BLaER1 (cell line): Measurements from ENCODE around the gene PARD6B.

Source experiments
- H3K27ac ChIP-seq: shearing (Covaris generic); formaldehyde crosslinking; 2 replicates; pipeline ENCODE4 v1.8.1; 2022
- H3K27me3 ChIP-seq: shearing (Covaris generic); formaldehyde crosslinking; 2 replicates; pipeline ENCODE4 v1.8.1; 2022
- H3K36me3 ChIP-seq: shearing (Covaris generic); formaldehyde crosslinking; 2 replicates; pipeline ENCODE4 v1.8.1; 2022
- H3K4me1 ChIP-seq: shearing (Covaris generic); formaldehyde crosslinking; 2 replicates; pipeline ENCODE4 v1.8.1; 2022
- H3K4me2 ChIP-seq: shearing (Covaris generic); formaldehyde crosslinking; 2 replicates; pipeline ENCODE4 v1.8.1; 2022
- H3K4me3 ChIP-seq: shearing (Covaris generic); formaldehyde crosslinking; 2 replicates; pipeline ENCODE4 v1.8.1; 2022
- H3K9ac ChIP-seq: shearing (Covaris generic); formaldehyde crosslinking; 2 replicates; pipeline ENCODE4 v1.8.1; 2022
- H3K9me3 ChIP-seq: shearing (Covaris generic); formaldehyde crosslinking; 2 replicates; pipeline ENCODE4 v1.8.1; 2022
- H4K20me1 ChIP-seq: shearing (Covaris generic); formaldehyde crosslinking; 2 replicates; pipeline ENCODE4 v1.8.1; 2022
- Cebpa-rat ChIP-seq: shearing (Covaris generic); IDR thresholded peaks from 2 replicates; pipeline ENCODE4 v1.8.1; 2022

The PARD6B gene

GRCh38 chr20:50746138-50746940 is 15.0 kb downstream of the PARD6B start:
- no peak overlapping the region for H3K27ac ChIP-seq
- H3K27me3 ChIP-seq = no peaks in the 10 kb centered on the region
- no peak overlapping the region for H3K4me3 ChIP-seq
- H3K4me2 ChIP-seq = no peak overlapping the region
- no peaks in the 10 kb centered on the region; the same call in 1 of the 2 replicates for H4K20me1 ChIP-seq
- H3K4me1 ChIP-seq = peaks cover 20% of the 10 kb centered on the region
- H3K9ac ChIP-seq = no peak overlapping the region
- H3K36me3 ChIP-seq = peaks cover 50% of the 10 kb centered on the region
- H3K9me3 ChIP-seq = no peaks in the 10 kb centered on the region
- TF ChIP-seq Cebpa-rat = no peak

- Histone ChIP-seq H3K4me1 (peaks cover 20% of the 10 kb centered on the region), H3K9me3 (no peaks in the 10 kb centered on the region), H3K4me2 (peak overlapping the region; percentile 51), H3K4me3 (no peak overlapping the region), H3K27me3 (no peaks in the 10 kb centered on the region), H4K20me1 (no peaks in the 10 kb centered on the region; the same call in 1 of the 2 replicates), H3K27ac (no peak overlapping the region), H3K9ac (no peak overlapping the region), H3K36me3 (peaks cover 46% of the 10 kb centered on the region)
- no peak for TF ChIP-seq Cebpa-rat
Observed at GRCh38 chr20:50747275-50747674, 15.9 kb downstream of the PARD6B start.

GRCh38 chr20:50750145-50750671 is 18.8 kb downstream of the PARD6B start:
- no peak overlapping the region for H3K27ac ChIP-seq
- no peaks in the 10 kb centered on the region; the same call in 1 of the 2 replicates for H4K20me1 ChIP-seq
- no peaks in the 10 kb centered on the region for H3K27me3 ChIP-seq
- peaks cover 20% of the 10 kb centered on the region for H3K4me1 ChIP-seq
- H3K9ac ChIP-seq = no peak overlapping the region
- no peak overlapping the region for H3K4me3 ChIP-seq
- H3K9me3 ChIP-seq = no peaks in the 10 kb centered on the region
- no peak for TF ChIP-seq Cebpa-rat
- no peak overlapping the region for H3K4me2 ChIP-seq
- peaks cover 30% of the 10 kb centered on the region for H3K36me3 ChIP-seq

- Histone ChIP-seq H3K4me2 (no peak overlapping the region), H3K9me3 (no peaks in the 10 kb centered on the region), H3K27ac (no peak overlapping the region), H3K27me3 (no peaks in the 10 kb centered on the region), H3K4me3 (no peak overlapping the region), H3K4me1 (peaks cover 9% of the 10 kb centered on the region), H3K9ac (no peak overlapping the region), H3K36me3 (peaks cover 22% of the 10 kb centered on the region), H4K20me1 (no peaks in the 10 kb centered on the region)
- TF ChIP-seq Cebpa-rat = no peak
Observed at GRCh38 chr20:50753152-50753551, 21.8 kb downstream of the PARD6B start.

- Histone ChIP-seq H4K20me1 (no peaks in the 10 kb centered on the region), H3K27me3 (no peaks in the 10 kb centered on the region), H3K9me3 (no peaks in the 10 kb centered on the region), H3K4me3 (no peak overlapping the region), H3K27ac (no peak overlapping the region), H3K4me2 (no peak overlapping the region), H3K36me3 (peaks cover 15% of the 10 kb centered on the region), H3K4me1 (peaks cover 9% of the 10 kb centered on the region), H3K9ac (no peak overlapping the region)
- TF ChIP-seq Cebpa-rat = no peak
Observed at GRCh38 chr20:50754420-50754819, 23.0 kb downstream of the PARD6B start.

GRCh38 chr20:50756447-50756846 is 25.1 kb downstream of the PARD6B start:
- no peak overlapping the region for H3K4me2 ChIP-seq
- H3K4me1 ChIP-seq = peaks cover 7% of the 10 kb centered on the region
- H3K4me3 ChIP-seq = no peak overlapping the region
- no peak overlapping the region for H3K9ac ChIP-seq
- H4K20me1 ChIP-seq = no peaks in the 10 kb centered on the region
- no peaks in the 10 kb centered on the region for H3K9me3 ChIP-seq
- no peak for TF ChIP-seq Cebpa-rat
- H3K27ac ChIP-seq = no peak overlapping the region
- H3K27me3 ChIP-seq = no peaks in the 10 kb centered on the region
- no peaks in the 10 kb centered on the region for H3K36me3 ChIP-seq

- Histone ChIP-seq H3K36me3 (no peaks in the 10 kb centered on the region), H3K4me1 (peaks cover 3% of the 10 kb centered on the region), H3K27me3 (no peaks in the 10 kb centered on the region), H3K9ac (no peak overlapping the region), H4K20me1 (no peaks in the 10 kb centered on the region), H3K4me2 (no peak overlapping the region), H3K9me3 (no peaks in the 10 kb centered on the region), H3K27ac (no peak overlapping the region), H3K4me3 (no peak overlapping the region)
- no peak for TF ChIP-seq Cebpa-rat
Observed at GRCh38 chr20:50758469-50758868, 27.1 kb downstream of the PARD6B start.

GRCh38 chr20:50758992-50759391 is 27.6 kb downstream of the PARD6B start:
- Histone ChIP-seq H3K4me1 (peaks cover 8% of the 10 kb centered on the region), H3K36me3 (no peaks in the 10 kb centered on the region), H3K4me2 (no peak overlapping the region), H3K9me3 (no peaks in the 10 kb centered on the region), H3K27ac (no peak overlapping the region), H3K4me3 (no peak overlapping the region), H3K9ac (no peak overlapping the region), H3K27me3 (no peaks in the 10 kb centered on the region), H4K20me1 (no peaks in the 10 kb centered on the region)
- TF ChIP-seq Cebpa-rat = no peak

GRCh38 chr20:50759678-50760077 is 28.3 kb downstream of the PARD6B start:
- Histone ChIP-seq H3K36me3 (no peaks in the 10 kb centered on the region), H3K4me1 (peaks cover 13% of the 10 kb centered on the region), H3K27me3 (no peaks in the 10 kb centered on the region), H4K20me1 (no peaks in the 10 kb centered on the region), H3K27ac (no peak overlapping the region), H3K4me2 (no peak overlapping the region), H3K4me3 (no peak overlapping the region), H3K9me3 (no peaks in the 10 kb centered on the region), H3K9ac (no peak overlapping the region)
- no peak for TF ChIP-seq Cebpa-rat

GRCh38 chr20:50762045-50762422 is 30.7 kb downstream of the PARD6B start:
- Histone ChIP-seq H3K27me3 (no peaks in the 10 kb centered on the region), H4K20me1 (no peaks in the 10 kb centered on the region), H3K4me2 (no peak overlapping the region), H3K9ac (no peak overlapping the region), H3K9me3 (no peaks in the 10 kb centered on the region), H3K4me3 (no peak overlapping the region), H3K4me1 (peaks cover 23% of the 10 kb centered on the region), H3K27ac (no peak overlapping the region), H3K36me3 (no peaks in the 10 kb centered on the region)
- no peak for TF ChIP-seq Cebpa-rat
